Measurements from ENCODE around the gene CCDC54. TPM values are rescaled to one million over a fixed set of nuclear protein-coding genes. Genes with fewer than 3 reads are reported as not detected.

The CCDC54 gene
- total RNA-seq, 1 donor from 2014 or later = not detected

- TF ChIP-seq CTCF (IDR thresholded peaks at IDR 0.05) = peak in 2 of 3 experiments; percentile 50 to 70
- Histone ChIP-seq H3K27me3 (no peaks in the 10 kb centered on the region), H3K9me3 (no peaks in the 10 kb centered on the region), H3K4me3 (peak overlapping the region; percentile 46 to 52), H3K27ac (no peak overlapping the region), H3K4me1 (no peaks in the 10 kb centered on the region), H3K36me3 (no peaks in the 10 kb centered on the region)
- intact Hi-C loops (cut with DNase I) = loop anchor here (1.0 kb wide), 1 partner anchor 8 kb away; no protein-coding TSS in a partner anchor
- no peak for DNase-seq (ENCODE audit: low spot score in 2 of 2)
These were observed 44.0 kb downstream of the CCDC54 start for GRCh38 chr3:107421170-107421792.

DNA sequence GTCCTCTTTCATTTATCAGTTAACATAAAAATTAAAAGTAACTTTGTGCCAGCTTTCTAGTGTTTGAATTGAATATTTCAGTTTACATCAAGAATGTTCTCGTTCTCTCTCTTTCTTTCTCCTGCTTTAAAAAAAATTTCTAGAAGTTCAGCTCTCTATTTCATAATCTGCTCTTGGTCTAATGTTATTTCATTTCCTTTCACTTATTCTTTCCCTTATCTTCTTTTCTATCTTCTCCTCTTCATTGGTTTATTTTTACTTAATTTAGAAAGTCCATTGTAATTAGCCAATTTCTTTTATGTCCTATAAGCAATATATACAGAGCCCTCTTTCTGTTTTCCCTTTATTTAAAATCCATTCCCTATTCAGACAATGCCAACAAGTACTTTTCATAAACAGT lies 44.6 kb downstream of the CCDC54 start:
- intact Hi-C loops (cut with DNase I) = loop anchor here (1.0 kb wide), 1 partner anchor 7 kb away; no protein-coding TSS in a partner anchor
- DNase-seq (ENCODE audit: low spot score in 2 of 2) = no peak
- H3K36me3 ChIP-seq = no peaks in the 10 kb centered on the region
- no peaks in the 10 kb centered on the region for H3K4me1 ChIP-seq
- no peaks in the 10 kb centered on the region for H3K9me3 ChIP-seq
- H3K27me3 ChIP-seq = no peaks in the 10 kb centered on the region
- no peak overlapping the region for H3K27ac ChIP-seq
- no peak overlapping the region for H3K4me3 ChIP-seq
- no peak for TF ChIP-seq CTCF (IDR thresholded peaks at IDR 0.05)

DNA sequence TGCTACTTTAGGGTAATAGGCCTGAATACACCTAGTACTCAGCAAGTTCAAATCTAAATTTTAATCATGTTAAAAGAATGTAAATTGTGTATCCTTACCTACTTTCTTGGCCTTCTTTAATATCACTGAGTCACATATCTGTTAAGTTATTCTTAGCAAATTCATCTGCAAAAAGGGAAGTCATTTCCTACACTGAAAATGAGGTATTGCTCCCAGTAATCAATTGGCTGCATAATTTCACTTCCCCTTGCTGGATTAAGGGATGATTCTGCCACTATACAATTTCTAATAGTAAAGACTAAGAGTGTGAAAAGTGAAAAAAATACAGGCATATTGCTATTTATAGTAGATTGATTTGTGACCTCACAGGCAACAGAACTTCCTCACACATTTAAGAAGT lies 47.8 kb downstream of the CCDC54 start:
- H3K27me3 ChIP-seq = no peaks in the 10 kb centered on the region
- H3K27ac ChIP-seq = no peak overlapping the region
- no peak overlapping the region for H3K4me3 ChIP-seq
- TF ChIP-seq CTCF (IDR thresholded peaks at IDR 0.05) = no peak
- DNase-seq (ENCODE audit: low spot score in 2 of 2) = no peak
- no peaks in the 10 kb centered on the region for H3K36me3 ChIP-seq
- intact Hi-C loops (cut with DNase I) = no loop called here
- H3K4me1 ChIP-seq = no peaks in the 10 kb centered on the region
- H3K9me3 ChIP-seq = no peaks in the 10 kb centered on the region

- H3K4me1 ChIP-seq = peaks cover 0 to 2% of the 10 kb centered on the region in 2 donors
- intact Hi-C loops (cut with DNase I) = no loop called here
- DNase-seq (ENCODE audit: low spot score in 2 of 2) = no peak
- no peaks in the 10 kb centered on the region for H3K27me3 ChIP-seq
- no peak overlapping the region for H3K4me3 ChIP-seq
- no peaks in the 10 kb centered on the region for H3K9me3 ChIP-seq
- H3K36me3 ChIP-seq = no peaks in the 10 kb centered on the region
- TF ChIP-seq CTCF (IDR thresholded peaks at IDR 0.05) = no peak
- no peak overlapping the region for H3K27ac ChIP-seq
These were observed 49.0 kb downstream of the CCDC54 start for GRCh38 chr3:107426223-107426622.

Other genes starting within 250 kb of the CCDC54 start
- gene BBX, start 145.5 kb downstream of the CCDC54 start, total RNA-seq = 18.0 TPM

Measured in ascending aorta (tissue), 2 donors.